Endothelial cell of umbilical vein (primary cell): ENCODE data around the gene CROCC2. TPM values are rescaled to one million over a fixed set of nuclear protein-coding genes. Genes with fewer than 3 reads are reported as not detected.

Source experiments
- BruUV-seq: library from RNA; stranded (reverse); fragments of 400-500 nt; replicated peaks from 2 replicates; lab custom pipeline; 2021; lab: Mats Ljungman, UMichigan
- CTCF ChIA-PET: fragments of 300-600, 350-600 bp; sonication (Branson Sonifier 250); formaldehyde crosslinking; loops from one replicate; lab custom pipeline; 2021; ENCODE audit warnings: antibody characterized with exemption, inconsistent platforms; lab: Charles Lee
- POLR2A ChIA-PET: fragments of 300-600, 350-600 bp; sonication (Branson Sonifier 250); formaldehyde crosslinking; loops from one replicate; lab custom pipeline; 2021; ENCODE audit warnings: antibody characterized with exemption, inconsistent platforms; lab: Charles Lee
- DNase-seq: peaks from one replicate; pipeline ENCODE4 v3.0.0-alpha.2; 2011; ENCODE audit warnings: low read depth, low spot score
- FAIRE-seq: peaks from 2 replicates; lab custom pipeline; 2011; peaks lifted over from hg19 to GRCh38; lab: Jason Lieb, UNC
- H2AFZ ChIP-seq: 2 replicates; pipeline ENCODE4 v1.6.0; 2012; ENCODE audit warnings: low read depth, low read length, control low read depth, inconsistent platforms
- H3K27ac ChIP-seq: 2 replicates; pipeline ENCODE4 v1.5.1; 2011; ENCODE audit warnings: low read depth, mild to moderate bottlenecking, control low read depth, low read length, moderate library complexity; ENCODE audit not compliant: insufficient read depth
- H3K27me3 ChIP-seq, 2 experiments: 2 replicates each; pipeline versions ENCODE4 v1.6.0 to v1.6.1; 2011; ENCODE audit warnings: low read length in 2 of 2, mixed read lengths in 1 of 2; ENCODE audit not compliant: control insufficient read depth in 2 of 2, insufficient read depth in 2 of 2
- H3K36me3 ChIP-seq, 2 experiments: 2 replicates in 1 of 2; 3 replicates in 1 of 2; pipeline ENCODE4 v1.5.1; 2011; ENCODE audit warnings: low read length in 2 of 2, mild to moderate bottlenecking in 1 of 2, moderate library complexity in 1 of 2; ENCODE audit not compliant: control insufficient read depth in 2 of 2, insufficient read depth in 2 of 2; ENCODE audit errors: extremely low read depth in 1 of 2
- H3K4me1 ChIP-seq: 3 replicates; pipeline ENCODE4 v1.5.1; 2011; ENCODE audit warnings: mild to moderate bottlenecking, low read length; ENCODE audit not compliant: control insufficient read depth, insufficient read depth; ENCODE audit errors: extremely low read depth
- H3K4me2 ChIP-seq: 2 replicates; pipeline ENCODE4 v1.6.1; 2011; ENCODE audit warnings: low read length, control low read depth, mixed read lengths; ENCODE audit not compliant: insufficient read depth
- H3K4me3 ChIP-seq, 3 experiments: fragments of 200-600 bp in 1 of 3; sonication (generic), shearing (Covaris generic) in 1 of 3; replicated peaks in 1 of 3; 2 replicates each; pipeline ENCODE4 v1.5.1; 2011 to 2016; ENCODE audit warnings: control low read depth in 3 of 3, low read length in 3 of 3, mild to moderate bottlenecking in 2 of 3, inconsistent platforms in 1 of 3, low read depth in 1 of 3, moderate library complexity in 1 of 3; ENCODE audit not compliant: insufficient read depth in 1 of 3
- H3K79me2 ChIP-seq: 2 replicates; pipeline ENCODE4 v1.6.0; 2012; ENCODE audit warnings: low read length, inconsistent platforms; ENCODE audit not compliant: control insufficient read depth, insufficient read depth
- H3K9ac ChIP-seq: replicated peaks from 2 replicates; pipeline ENCODE3; 2011; ENCODE audit warnings: low read length, control low read depth; ENCODE audit not compliant: insufficient read depth; ENCODE audit errors: extremely low read depth
- H3K9me1 ChIP-seq: replicated peaks from 3 replicates; pipeline ENCODE4 v1.6.0; 2011; ENCODE audit warnings: mild to moderate bottlenecking, low read length; ENCODE audit not compliant: control insufficient read depth, insufficient read depth; ENCODE audit errors: extremely low read depth
- H3K9me3 ChIP-seq: replicated peaks from 2 replicates; pipeline ENCODE4 v1.5.1; 2012; ENCODE audit warnings: low read length, inconsistent platforms; ENCODE audit not compliant: control insufficient read depth, insufficient read depth
- H4K20me1 ChIP-seq: replicated peaks from 2 replicates; pipeline ENCODE3; 2011; ENCODE audit warnings: mild to moderate bottlenecking, low read length; ENCODE audit not compliant: control insufficient read depth, insufficient read depth; ENCODE audit errors: extremely low read depth
- CTCF ChIP-seq, 2 donors: IDR thresholded peaks; 1 replicate in 1 of 2; 2 replicates in 1 of 2; pipeline ENCODE4 v1.5.1; 2011; ENCODE audit warnings: low read length in 2 of 2, mild to moderate bottlenecking in 2 of 2, moderate library complexity in 2 of 2, control low read depth in 1 of 2, inconsistent platforms in 1 of 2, low read depth in 1 of 2; ENCODE audit not compliant: insufficient read depth in 1 of 2; ENCODE audit errors: extremely low read depth in 1 of 2
- EZH2 ChIP-seq: IDR thresholded peaks from 2 replicates; pipeline ENCODE4 v1.6.1; 2012; ENCODE audit warnings: borderline replicate concordance, low read depth, mild to moderate bottlenecking, moderate library complexity, low read length, inconsistent platforms; ENCODE audit not compliant: severe bottlenecking
- FOS ChIP-seq: IDR thresholded peaks from 2 replicates; pipeline ENCODE4 v1.6.1; 2011; ENCODE audit warnings: mild to moderate bottlenecking, low read length, moderate library complexity, borderline replicate concordance; ENCODE audit not compliant: insufficient read depth
- GATA2 ChIP-seq: IDR thresholded peaks from 2 replicates; pipeline ENCODE4 v1.7.0; 2011; ENCODE audit warnings: low read depth, mild to moderate bottlenecking, moderate library complexity, mixed read lengths, low read length; ENCODE audit not compliant: insufficient read length, insufficient read depth
- JUN ChIP-seq: IDR thresholded peaks from 2 replicates; pipeline ENCODE4 v1.6.1; 2011; ENCODE audit warnings: borderline replicate concordance, low read depth; ENCODE audit not compliant: insufficient read length, insufficient read depth
- MAX ChIP-seq: IDR thresholded peaks from 2 replicates; pipeline ENCODE4 v1.6.1; 2011; ENCODE audit not compliant: insufficient read depth, insufficient read length
- MYC ChIP-seq: IDR thresholded peaks from one replicate; pipeline ENCODE4 v1.6.1; 2011; ENCODE audit warnings: mild to moderate bottlenecking, low read depth, low read length
- POLR2A ChIP-seq: IDR thresholded peaks from 2 replicates; pipeline ENCODE4 v1.6.1; 2012; ENCODE audit warnings: low read depth, mild to moderate bottlenecking, control low read depth, low read length
- POLR2AphosphoS5 ChIP-seq: IDR thresholded peaks from 2 replicates; pipeline ENCODE4 v1.6.1; 2012; ENCODE audit warnings: low read depth, mild to moderate bottlenecking, control low read depth, low read length, moderate library complexity; ENCODE audit not compliant: insufficient read depth
- dilution Hi-C: fragments of 300-500 bp; cut with MboI; formaldehyde crosslinking; loops from one replicate; pipeline ENCODE4 v1.15.0; 2019; ENCODE audit warnings: low sequenced_read_pairs; ENCODE audit not compliant: extremely low pct_ligation_motif_present
- intact Hi-C: fragments of 100-400 bp; cut with micrococcal nuclease; formaldehyde crosslinking; loops from one replicate; pipeline ENCODE4 v1.10.0; 2022
- polyA plus RNA-seq, 4 experiments: library from polyadenylated mRNA; depleted of rRNA in 3 of 4; stranded (reverse) in 3 of 4; unstranded in 1 of 4; fragments of >200 nt; gene quantifications; 2 replicates each; pipeline versions ENCODE4 v1.2.1 to v1.2.3, GENCODE V29; 2011 to 2012; ENCODE audit warnings: missing spikeins in 1 of 4
- total RNA-seq: library from RNA; stranded (reverse); gene quantifications from 2 replicates; pipeline ENCODE4 v1.2.3, GENCODE V29; 2021

CROCC2 gene
- total and polyA plus RNA-seq, 2 donors (not counting 3 experiments of a cell fraction or from before 2014, with no cell fraction given): not detected

- intact Hi-C loops: no loop called here
- Histone ChIP-seq H3K9me1 (no peaks in the 10 kb centered on the region), H3K9me3 (no peaks in the 10 kb centered on the region), H3K4me2 (no peak overlapping the region), H3K27ac (no peak overlapping the region), H3K27me3 (no peaks in the 10 kb centered on the region), H3K36me3 (no peaks in the 10 kb centered on the region), H4K20me1 (no peaks in the 10 kb centered on the region), H2AFZ (no peak overlapping the region), H3K4me3 (no peak overlapping the region), H3K4me1 (no peaks in the 10 kb centered on the region), H3K9ac (no peak overlapping the region), H3K79me2 (no peaks in the 10 kb centered on the region)
- CTCF ChIA-PET: interaction anchor here (0.9 kb wide), 1 partner anchor 25 kb away, joined by 4 read pairs; no protein-coding TSS in a partner anchor
- no TSS peak for BruUV-seq
- no peak for FAIRE-seq
- dilution Hi-C loops: no loop called here
- TF ChIP-seq GATA2 (no peak), JUN (no peak), CTCF (IDR thresholded peaks at IDR 0.05; ENCODE audit: extremely low read depth in 1 of 2, insufficient read depth in 1 of 2, low read depth in 1 of 2, low read length in 2 of 2) (no peak), MAX (no peak), MYC (no peak), POLR2AphosphoS5 (no peak), FOS (no peak), EZH2 (no peak), POLR2A (no peak)
- DNase-seq: no peak
- POLR2A ChIA-PET: no interaction called here
These were observed 34.8 kb upstream of the CROCC2 start for GRCh38 chr2:240871071-240871958.
